Embryonic facial prominence (tissue), 1 donor: ENCODE data around the gene ALDH4A1.
"Not testable (repeated sequence)": the region's sequence is repeated elsewhere in the genome, so short reads cannot be mapped to it uniquely, and the experiment has no call there.

ENCODE experiments used
- DNase-seq: peaks from one replicate; pipeline ENCODE4 v3.0.0-alpha.2; 2016; ENCODE audit errors: extremely low spot score

Gene ALDH4A1

DNA sequence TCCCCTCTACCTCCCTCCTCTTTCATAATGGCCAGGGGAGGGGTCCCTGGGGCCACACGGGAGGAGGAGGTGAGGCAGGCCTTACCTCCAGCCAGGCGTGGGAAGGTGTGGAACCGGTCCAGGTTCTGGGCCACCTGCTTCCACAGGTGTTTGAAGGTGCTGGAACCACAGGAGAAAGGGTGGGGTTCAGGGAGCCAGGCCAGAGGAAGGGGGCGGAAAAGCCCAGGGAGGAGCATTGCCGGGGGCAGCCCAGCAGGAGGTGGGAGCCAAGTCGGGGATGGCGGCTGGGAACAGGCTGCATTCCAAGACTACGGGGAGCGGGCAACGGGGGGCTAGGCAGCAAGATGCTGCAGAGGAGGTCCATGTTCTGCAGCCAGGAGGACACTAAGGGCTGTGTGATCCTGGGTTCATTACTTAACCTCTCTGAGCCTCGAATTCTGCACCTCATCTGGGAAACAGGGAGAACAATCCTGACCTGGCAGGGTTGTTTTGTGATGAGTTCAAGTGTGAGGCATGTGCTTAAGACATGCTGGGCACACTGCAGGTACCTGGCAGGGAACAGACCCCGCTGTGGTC is 23.1 kb downstream of the ALDH4A1 start:
- DNase-seq, result no peak

DNA sequence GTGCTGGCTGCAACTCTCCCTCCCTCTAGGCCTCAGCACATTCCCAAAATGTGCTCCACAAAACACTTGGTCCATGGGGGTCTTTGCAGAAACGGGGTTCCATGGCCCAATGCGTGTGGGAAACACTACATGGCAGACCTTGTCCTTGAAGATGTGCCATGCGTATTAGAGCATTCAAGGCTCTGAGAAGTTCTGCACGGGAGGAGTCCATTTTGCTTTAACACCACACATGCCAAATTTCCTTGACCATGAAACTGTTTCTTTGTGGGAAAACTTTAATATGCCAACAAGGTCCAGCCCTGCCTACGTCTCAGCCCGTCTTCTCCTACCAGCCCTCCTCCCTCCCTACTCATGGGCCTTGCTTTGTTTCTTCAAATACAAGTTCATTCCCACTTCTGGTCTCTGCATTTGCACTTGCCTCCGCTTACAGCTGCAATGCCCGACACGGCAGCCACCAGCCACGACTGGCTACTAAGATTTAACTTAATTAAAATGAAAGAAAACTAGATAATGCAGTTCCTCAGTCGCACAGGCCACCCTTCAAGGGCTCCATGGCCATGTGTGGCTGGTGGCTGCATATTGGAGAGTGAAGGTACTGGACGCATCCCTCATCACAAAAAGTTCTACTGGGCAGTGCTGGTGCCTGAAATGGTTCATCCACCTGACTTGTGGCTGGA is 23.7 kb downstream of the ALDH4A1 start:
- DNase-seq, result no peak

DNA sequence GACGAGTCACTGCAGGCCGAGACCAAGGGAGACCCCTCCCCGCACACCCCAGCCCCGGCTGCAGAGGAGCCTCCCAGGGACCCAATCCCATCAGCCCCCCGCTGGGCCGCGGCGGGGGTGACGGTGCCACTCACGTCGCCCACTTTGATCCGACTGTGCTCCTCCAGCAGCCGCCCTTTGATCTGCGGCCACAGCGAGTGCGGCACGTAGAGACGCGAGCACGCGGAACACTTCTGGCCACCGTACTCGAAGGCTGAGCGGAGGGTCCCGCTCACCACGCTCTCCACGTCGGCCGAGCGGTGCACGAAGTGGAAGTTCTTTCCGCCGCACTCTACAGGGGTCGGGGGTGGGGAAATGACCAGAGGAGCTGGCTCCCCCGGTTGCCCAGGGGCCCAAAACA is 25.1 kb downstream of the ALDH4A1 start:
- DNase-seq, result no peak

DNA sequence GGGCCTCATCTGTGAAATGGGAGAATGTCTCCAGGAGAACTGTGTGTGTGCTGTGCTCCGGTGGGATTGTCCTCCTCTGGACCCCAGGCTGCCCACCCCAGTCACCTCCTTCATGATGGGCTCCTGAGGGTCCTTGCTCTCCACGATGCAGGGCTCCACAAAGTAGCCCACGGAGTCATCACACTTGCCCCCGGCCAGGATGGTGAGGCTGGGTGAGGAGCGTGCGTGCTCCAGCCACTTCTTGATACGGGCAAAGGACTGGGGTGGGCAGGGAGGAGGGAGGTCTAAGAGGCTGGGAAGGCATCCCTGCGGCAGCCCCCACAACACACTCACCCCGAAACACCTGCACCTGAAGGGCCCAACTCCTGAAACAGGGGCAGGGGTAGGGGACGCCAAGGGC is 26.1 kb downstream of the ALDH4A1 start:
- DNase-seq, result no peak

DNA sequence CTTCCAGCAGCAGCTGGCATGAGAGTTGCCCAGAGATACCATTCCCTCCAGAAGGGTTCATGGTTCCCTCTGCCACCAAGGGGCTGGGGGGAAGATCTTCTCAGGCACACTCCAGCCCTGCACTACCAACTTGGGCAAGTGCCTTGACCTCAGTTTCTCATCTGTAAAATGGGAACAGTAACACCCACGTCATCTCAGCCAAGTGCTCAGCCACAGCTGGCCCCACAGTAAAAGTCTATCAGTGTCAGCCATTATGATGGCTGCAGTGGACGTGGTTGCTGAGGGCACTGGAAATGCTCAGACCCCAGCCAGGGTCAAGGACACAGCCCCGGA is 26.6 kb downstream of the ALDH4A1 start:
- DNase-seq, result no peak

DNA sequence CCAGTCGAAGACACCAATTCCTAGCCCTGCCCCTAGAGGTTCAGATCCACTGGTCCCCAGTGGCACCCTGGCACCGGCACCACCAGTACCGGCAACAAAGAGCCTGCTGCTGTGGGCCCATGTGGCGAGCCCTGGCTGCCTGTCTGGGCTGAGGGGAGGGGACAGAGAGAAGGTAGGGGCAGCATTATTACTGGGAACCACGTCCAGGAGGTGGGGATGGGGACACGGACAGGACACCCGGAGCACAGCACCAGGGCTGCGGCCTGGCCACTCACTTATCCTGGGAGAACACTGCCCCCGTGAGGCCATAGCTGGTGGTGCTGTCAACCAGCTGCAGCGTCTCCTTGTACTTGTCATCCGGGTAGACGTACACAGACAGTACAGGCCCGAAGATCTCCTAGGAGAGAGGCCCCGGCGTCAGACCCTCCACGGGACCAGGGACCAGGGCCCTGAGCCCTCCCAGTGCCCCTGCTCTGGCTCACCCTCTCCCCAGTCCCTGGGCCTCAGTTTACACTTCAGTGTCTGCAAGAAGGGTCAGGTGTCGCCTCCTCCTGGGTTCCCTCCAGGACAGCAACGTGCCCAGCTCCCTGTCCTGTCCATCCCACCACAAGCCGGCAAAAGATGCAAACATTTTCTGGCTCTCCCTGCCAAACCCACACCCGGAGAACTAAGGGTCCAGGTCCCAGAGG is 27.1 kb downstream of the ALDH4A1 start:
- DNase-seq, result peak; percentile 20

DNA sequence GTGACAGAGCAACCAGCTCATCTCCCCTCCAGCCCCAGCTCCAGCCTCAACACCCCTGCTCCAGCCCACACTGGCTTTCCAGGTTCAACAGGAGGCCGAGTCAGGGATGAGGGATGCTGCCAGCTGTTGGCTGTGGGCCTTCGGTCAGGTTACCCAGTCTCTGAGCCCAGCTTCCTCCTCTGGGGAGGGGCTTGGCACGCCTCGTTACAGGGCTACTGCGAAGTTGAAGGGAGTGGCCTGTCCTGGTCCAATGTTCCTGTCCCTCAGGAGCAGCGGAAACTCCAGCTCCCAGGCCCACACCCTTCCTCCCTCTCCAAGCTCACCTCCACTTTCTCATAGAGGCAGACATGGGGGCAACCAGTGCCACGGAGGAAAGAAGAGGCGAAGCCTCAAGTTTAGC is 27.8 kb downstream of the ALDH4A1 start:
- no peak for DNase-seq

DNA sequence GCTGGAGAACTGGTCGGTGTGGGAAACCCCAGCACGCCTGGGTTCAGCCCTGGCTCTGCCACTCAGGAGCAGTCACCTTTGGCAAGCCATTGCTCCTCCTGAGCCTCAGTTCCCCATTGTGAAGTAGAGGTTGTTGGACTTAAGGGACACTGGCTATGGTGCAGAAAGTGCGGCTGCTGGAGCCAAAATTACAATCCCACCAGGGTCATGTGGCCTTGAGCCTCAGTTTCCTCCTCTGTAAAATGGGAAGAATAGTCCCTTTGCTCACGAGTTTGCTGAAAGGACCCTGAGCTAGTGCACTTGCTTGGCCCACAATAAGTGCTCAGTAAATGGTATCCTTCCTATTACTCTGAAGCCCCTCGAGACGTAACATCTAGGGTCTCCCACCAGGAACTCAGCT is 28.3 kb downstream of the ALDH4A1 start:
- no peak for DNase-seq

DNA sequence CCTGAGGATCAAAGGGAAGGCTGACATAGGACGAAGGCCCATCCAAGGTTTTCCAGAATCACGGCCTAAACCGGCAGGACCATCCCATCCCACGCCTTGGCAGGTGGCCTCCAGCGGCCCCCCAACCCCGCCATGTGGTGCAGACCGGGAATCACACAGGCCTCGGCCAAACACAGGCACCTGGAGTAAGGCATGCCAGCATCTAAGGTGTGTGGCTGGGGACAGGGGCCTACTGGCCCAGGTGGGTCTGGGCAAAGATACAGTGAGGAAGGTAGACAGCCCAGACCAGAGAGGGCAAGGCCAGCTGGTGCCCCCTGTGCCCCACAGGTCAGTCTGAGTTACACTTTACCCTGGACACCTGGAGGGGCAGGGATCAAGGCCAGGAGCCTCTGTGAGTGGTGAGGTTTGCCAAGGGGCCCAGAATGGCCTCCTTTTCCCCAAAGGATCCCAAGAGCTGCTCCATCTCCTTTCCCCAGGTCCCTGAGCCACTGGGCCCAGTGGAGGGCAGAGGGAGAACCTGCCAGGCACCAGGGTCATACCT is 30.2 kb downstream of the ALDH4A1 start:
- DNase-seq, result no peak

DNA sequence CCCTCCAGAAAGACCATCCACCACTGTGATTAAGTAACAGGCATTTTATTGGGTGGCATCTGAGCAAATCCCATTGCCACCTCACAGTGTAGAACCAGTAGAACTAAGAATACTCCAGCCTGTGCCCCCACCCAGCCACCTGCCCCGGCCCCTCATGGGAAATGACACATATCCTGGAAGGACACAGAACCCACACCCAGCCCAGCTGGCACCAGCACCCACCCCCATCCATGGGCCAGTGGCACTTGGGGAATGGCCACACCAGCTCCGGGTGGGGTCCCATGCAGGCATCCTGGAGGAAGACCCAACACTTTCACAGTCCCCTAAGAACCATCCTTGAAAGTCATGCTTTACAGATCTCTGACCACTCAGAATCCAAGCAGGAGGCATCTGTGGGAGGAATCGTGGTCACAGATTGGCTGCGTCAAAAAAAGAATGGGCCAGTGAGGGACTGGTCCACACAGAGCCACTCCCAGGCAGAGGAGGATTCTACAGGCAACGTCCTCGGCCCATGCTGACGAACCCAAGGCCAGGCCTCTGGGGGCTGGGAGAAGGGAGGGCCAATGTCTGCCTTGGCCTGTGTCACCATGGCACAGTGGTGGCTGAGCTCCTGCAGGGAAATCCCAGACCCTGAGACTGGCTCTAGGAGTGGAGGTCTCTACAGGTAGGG is 30.8 kb downstream of the ALDH4A1 start:
- DNase-seq, result no peak

DNA sequence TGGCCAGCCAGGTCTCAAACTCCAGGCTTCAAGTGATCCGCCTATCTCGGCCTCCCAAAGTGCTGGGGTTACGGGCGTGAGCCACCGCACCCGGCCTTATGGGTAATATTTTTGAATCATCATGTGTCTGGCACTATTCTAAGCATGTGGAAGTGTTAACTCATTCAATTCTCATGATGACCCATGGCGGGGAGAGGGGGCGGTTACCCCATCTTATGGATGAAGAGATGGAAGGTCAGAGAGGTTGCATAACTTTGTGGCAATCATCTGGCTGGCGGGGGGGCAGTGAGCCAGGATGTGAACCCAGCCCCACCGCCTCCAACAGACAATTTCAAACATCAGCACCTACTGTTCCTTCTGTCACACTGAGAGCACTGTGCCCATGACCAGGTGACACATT is 31.4 kb downstream of the ALDH4A1 start:
- DNase-seq, result no peak

DNA sequence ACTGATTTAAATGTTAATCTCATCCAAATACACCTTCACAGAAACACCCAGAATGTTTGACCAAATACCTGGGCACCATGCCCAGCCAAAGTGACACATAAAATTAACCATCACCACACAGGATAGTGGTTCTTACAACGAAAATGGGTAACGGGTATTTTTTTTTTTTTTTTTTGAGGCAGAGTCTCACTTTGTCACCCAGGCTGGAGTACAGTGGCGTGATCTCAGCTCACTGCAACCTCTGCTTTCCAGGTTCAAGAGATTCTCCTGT is 31.8 kb downstream of the ALDH4A1 start:
- DNase-seq, result not testable (repeated sequence)

DNA sequence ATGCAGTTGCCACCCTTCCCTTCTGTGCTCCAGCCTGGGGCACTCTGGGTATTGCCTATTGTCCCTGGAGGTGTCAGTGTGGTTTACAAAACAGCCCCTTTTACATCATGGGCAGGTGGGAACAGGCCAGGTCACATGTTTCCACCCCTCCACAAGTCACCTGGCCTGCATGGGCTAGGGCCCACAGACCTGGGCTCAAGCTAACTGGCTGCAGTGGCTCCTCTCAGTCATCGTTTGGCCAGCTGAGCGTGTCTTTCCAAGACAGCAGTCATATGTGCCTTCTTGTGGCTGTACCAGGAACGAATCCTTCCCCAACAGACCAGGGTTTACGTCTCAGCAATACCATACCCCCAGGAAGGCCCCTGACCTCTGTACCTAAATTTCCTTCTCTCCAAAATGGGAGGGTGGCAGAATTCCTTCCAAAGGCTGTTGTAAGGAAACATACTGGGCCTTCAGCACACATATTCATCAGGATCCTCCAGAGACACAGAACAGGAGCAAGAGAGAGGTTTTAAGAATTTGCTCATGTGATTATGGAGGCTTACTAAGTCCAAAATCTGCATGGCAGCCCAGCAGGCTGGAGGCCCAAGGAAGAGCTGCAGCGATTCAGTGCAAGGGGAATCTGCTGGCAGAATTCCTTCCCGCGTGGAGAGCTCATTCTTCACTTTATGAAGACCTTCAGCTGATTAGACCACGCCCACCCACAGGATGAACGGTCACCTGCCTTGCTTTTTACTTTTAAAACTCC is 32.3 kb downstream of the ALDH4A1 start:
- no peak for DNase-seq

DNA sequence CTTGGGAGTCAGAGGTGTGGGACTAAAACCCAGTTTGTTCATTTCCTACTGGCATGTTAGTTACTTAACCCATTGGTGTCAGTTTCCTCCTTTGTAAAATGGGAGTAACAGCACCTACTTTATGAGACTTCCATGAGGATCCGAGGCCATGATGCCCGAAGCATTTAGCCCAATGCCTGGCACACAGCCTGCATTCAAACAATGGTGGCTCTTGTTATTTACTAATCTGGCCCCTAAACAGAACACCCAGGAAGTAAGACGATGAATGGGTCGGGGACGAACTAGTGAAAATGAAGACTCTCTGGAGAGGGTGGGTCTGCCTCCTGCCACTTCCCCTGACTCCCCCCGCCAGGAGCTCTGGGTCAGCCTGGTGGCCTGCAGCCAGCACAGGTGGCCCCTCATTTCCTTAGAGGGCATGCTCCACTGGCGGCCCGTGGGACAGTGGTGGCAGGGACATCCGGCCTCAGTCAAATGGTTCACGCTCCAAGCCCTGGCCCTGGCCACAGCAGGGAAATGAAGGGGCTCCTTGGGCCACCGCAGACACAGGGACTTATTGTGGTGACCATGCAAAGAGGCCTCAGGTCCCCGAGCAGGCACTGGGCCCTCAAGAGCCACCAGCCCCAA is 33.4 kb downstream of the ALDH4A1 start:
- DNase-seq, result no peak

DNA sequence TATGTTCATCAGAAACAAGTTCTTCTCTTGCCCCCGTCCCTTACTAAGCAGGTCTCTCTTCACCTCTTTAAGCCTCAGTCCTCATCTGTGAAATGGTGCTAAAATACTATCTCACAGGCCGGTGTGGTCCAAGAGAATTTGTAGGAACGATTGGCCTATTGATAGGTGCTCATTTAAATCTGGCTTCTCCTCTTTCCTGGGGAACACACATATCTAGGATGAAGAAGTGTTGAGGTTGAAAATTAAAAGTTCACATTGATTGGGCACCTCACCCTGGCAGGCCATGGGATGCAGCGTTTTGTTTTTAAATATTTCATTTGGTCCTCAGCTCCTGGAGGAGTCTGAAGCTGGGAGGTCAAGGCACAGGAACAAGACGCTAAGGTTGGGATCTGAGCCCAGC is 34.0 kb downstream of the ALDH4A1 start:
- no peak for DNase-seq

DNA sequence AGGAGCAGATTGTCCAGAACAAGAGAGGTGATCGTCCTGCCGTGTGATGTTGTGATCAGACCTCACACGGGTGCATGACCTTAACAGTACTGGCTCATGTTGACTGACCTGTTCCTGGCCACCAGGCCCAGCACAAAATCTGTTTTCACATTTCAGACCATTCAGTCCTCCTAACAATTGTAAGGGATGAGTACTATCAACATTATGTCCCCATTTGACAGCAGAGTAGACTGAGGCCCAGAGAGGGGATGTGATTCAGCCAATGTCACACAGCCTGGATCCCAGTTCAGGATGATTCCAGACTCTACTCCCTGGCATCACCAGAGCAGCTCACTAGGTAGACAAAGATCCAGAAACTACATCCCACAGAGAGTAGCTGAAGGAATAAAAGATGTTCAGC is 35.5 kb downstream of the ALDH4A1 start:
- DNase-seq, result no peak

DNA sequence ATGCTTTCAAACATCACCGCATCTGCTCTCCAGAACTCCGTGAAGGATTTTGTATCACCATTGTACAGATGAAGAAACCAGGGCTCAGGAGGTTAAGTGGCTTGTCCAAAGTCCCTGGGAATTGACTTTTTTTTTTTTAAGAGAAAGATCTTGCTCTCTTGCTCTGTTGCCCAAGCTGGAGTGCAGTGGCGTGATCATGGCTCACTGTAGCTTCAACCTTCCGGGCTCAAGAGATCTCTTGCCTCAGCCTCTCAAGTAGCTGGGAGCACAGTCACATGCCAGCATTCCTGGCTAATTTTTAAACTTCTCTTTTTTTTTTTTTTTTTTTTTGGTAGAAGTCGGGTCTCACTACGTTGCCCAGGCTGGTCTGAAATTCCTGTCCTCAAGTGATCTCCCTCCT is 36.0 kb downstream of the ALDH4A1 start:
- DNase-seq, result no peak

DNA sequence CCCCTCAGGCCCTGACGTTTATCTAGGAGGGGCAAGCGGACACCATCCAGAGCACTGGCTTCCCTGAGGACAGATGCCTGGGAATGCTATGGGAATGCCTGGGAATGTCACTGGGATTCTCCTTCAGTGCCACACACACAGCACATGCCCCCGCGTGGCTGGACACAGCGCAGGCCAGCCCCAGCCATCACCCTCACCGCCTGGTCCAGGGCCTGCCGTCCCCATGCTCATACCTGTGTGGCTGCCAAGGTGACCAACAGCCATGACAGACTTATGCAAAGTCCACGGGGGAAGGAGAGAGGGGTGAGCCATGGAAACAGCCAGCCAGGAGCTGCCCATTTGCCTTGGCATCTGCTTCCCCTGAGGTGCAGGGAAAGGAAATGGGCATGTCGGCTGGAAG is 37.2 kb downstream of the ALDH4A1 start:
- DNase-seq, result no peak

DNA sequence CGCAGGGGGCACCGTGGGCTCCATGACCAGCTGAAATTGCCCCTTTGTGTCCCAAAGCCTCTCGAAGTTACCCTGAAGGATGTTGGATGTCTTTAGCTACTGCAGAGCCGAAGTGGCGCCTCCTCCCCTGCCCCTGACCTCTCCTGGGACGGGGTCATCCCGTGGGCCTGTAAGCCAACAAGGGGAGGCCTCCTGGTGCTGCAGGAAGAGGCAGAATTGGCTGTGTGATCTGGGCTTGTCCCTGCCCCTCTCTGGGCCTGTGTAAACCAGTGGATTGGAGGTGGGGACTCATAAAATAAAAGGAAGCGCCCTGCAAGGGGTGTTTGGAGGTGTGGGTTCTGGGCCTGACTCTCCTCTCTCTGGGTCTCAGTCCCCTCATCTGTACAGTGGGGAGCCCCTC is 40.8 kb downstream of the ALDH4A1 start:
- no peak for DNase-seq

DNA sequence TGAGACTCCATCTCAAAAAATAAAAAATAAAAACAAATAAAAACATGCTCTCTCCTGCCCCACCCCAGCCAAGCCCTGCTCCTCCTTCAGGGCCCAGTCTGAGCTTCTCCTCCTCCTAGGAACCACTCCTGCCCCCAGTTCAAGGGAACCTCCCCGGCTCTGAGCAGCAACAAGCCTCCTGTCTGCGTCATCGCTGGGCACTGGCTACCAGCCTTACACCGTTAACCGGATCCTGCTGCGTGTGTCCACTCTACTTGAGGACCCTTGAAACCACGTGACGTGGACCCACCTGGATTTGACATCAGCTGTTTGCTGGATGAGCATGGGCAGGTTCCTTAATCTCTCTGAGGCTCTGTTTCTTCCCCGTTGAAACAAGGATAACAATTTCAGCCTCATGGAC is 41.3 kb downstream of the ALDH4A1 start:
- DNase-seq, result no peak

DNA sequence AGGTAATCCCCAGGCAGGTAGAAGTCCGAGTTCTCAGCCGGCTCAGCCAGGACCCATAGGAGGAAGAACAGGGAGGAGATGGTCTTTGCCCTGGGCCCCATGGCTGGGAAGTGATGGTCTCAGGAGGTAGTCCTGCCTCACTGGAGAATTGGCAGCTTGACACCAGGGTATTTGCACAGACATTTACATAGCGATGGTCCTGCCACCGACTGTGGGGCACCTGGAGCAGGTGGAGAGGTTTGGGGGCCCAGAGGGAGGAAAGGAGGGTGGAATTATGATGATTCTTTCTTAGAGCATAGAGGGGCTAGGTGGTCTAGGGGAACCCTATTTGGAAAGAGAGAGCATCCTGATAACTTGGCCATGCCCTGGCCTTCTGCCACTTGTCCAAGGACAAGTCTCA is 42.8 kb downstream of the ALDH4A1 start, which contains the start of gene TAS1R2:
TAS1R2 (minus strand) TSS at position 101 of the 400 bp plus-strand sequence; CDS start at position 101, 0 bp downstream.
- no peak for DNase-seq
